Measurements from ENCODE around the gene ART3.

GRCh38 chr4:76105652-76106051, 31.1 kb downstream of the ART3 start:
- TF ChIP-seq CTCF (IDR thresholded peaks at IDR 0.05) = no peak
- TF ChIP-seq EZH2 (IDR thresholded peaks at IDR 0.05; ENCODE audit: borderline replicate concordance, insufficient read depth, low read depth, low read length, poor library complexity, severe bottlenecking) = no peak
